ENCODE measurements around the gene EDN2. TPM values are rescaled to one million over a fixed set of nuclear protein-coding genes. Genes with fewer than 3 reads are reported as not detected.

EDN2 gene
- total and polyA plus RNA-seq, 2 of the 8 experiments (the other 6 are each of a cell fraction or from before 2014, with no cell fraction given): 0.32 to 0.39 TPM

Small RNA genes lying within 50 kb of the gene (small RNA-seq; reads per million reads assigned to genes)
- not detected for gene RNA5SP45 (ENCODE audit: insufficient read depth)

Other genes starting within 250 kb of the EDN2 start
- 16.6 and 16.7 TPM in 2 replicates for gene SCMH1, start 242.4 kb downstream of the EDN2 start, total RNA-seq (2021; fragmentation: NEBNext Ultra II Directional; extraction: Animal tissue kit (Norgen Biotek cat#: 25700))
- gene SCMH1, start 242.4 kb downstream of the EDN2 start, polyA plus RNA-seq (2011; rRNA removed): 29.8 and 30.7 TPM in 2 replicates
- gene FOXO6, start 123.2 kb downstream of the EDN2 start, total RNA-seq (2021; fragmentation: NEBNext Ultra II Directional; extraction: Animal tissue kit (Norgen Biotek cat#: 25700)): 3.0 and 3.8 TPM in 2 replicates
- 0.59 and 1.2 TPM in 2 replicates for gene FOXO6, start 123.2 kb downstream of the EDN2 start, polyA plus RNA-seq (2011; rRNA removed)